OCI-LY7 (cell line): Measurements from ENCODE around the gene KCNJ12. TPM values are rescaled to one million over a fixed set of nuclear protein-coding genes. Genes with fewer than 3 reads are reported as not detected.

Source experiments
- BruUV-seq: library from RNA; stranded (reverse); fragments of 400-500 nt; replicated peaks from 2 replicates; lab custom pipeline; 2021; lab: Mats Ljungman, UMichigan
- CTCF ChIA-PET: fragments of 300-600 bp; sonication (Branson Sonifier 250); formaldehyde crosslinking; loops from one replicate; lab custom pipeline; 2022; ENCODE audit warnings: antibody characterized with exemption; ENCODE audit not compliant: unreplicated experiment; lab: Charles Lee
- POLR2A ChIA-PET: fragments of 300-600 bp; sonication (Branson Sonifier 250); formaldehyde crosslinking; loops from one replicate; lab custom pipeline; 2022; ENCODE audit warnings: antibody characterized with exemption; lab: Charles Lee
- DNase-seq: peaks from one replicate; pipeline ENCODE4 v3.0.0-alpha.2; 2015; ENCODE audit warnings: low spot score
- H2AFZ ChIP-seq: fragments of 200-600 bp; sonication (generic), shearing (Covaris generic); 2 replicates; pipeline ENCODE4 v1.6.1; 2014; ENCODE audit warnings: mild to moderate bottlenecking, antibody characterized with exemption, low read length, moderate library complexity
- H3K27ac ChIP-seq: fragments of 200-600 bp; sonication (generic); 2 replicates; pipeline ENCODE4 v1.5.1; 2014; ENCODE audit warnings: mixed run types, low read depth, mild to moderate bottlenecking, moderate library complexity, low read length, inconsistent platforms; ENCODE audit not compliant: poor library complexity, severe bottlenecking
- H3K36me3 ChIP-seq: fragments of 200-600 bp; sonication (generic); 2 replicates; pipeline ENCODE4 v1.6.1; 2014; ENCODE audit warnings: mild to moderate bottlenecking, antibody characterized with exemption, low read length, moderate library complexity, mixed read lengths; ENCODE audit not compliant: insufficient read depth
- H3K4me1 ChIP-seq: fragments of 200-600 bp; sonication (generic); 2 replicates; pipeline ENCODE4 v1.5.1; 2014; ENCODE audit warnings: mild to moderate bottlenecking, low read length; ENCODE audit not compliant: insufficient read depth, poor library complexity, severe bottlenecking
- H3K4me2 ChIP-seq: fragments of 200-600 bp; sonication (generic); 2 replicates; pipeline ENCODE4 v1.6.1; 2014; ENCODE audit warnings: mild to moderate bottlenecking, low read length
- H3K4me3 ChIP-seq: fragments of 200-600 bp; sonication (generic); 2 replicates; pipeline ENCODE4 v1.5.1; 2014; ENCODE audit warnings: mild to moderate bottlenecking, low read depth, low read length; ENCODE audit not compliant: poor library complexity, severe bottlenecking
- H3K79me2 ChIP-seq: fragments of 200-600 bp; sonication (generic); 2 replicates; pipeline ENCODE4 v1.6.1; 2016; ENCODE audit warnings: low read depth, mild to moderate bottlenecking, low read length, moderate library complexity, mixed read lengths; ENCODE audit not compliant: insufficient read depth
- H3K9me2 ChIP-seq: fragments of 200-600 bp; sonication (generic); 2 replicates; pipeline ENCODE4 v1.6.1; 2016; ENCODE audit warnings: mild to moderate bottlenecking, low read length, mixed read lengths; ENCODE audit not compliant: insufficient read depth
- H3K9me3 ChIP-seq: fragments of 200-600 bp; sonication (generic); 2 replicates; pipeline ENCODE4 v1.6.1; 2014; ENCODE audit warnings: mild to moderate bottlenecking, mixed run types, low read length, mixed read lengths
- H4K20me1 ChIP-seq: fragments of 200-600 bp; sonication (generic); 2 replicates; pipeline ENCODE4 v1.6.1; 2014; ENCODE audit warnings: mild to moderate bottlenecking, antibody characterized with exemption, low read length, moderate library complexity, mixed read lengths; ENCODE audit not compliant: insufficient read depth
- EZH2phosphoT487 ChIP-seq: fragments of 200-600 bp; sonication (generic); IDR thresholded peaks from 2 replicates; pipeline ENCODE4 v1.6.1; 2018; ENCODE audit warnings: low read depth, borderline replicate concordance, mild to moderate bottlenecking, mixed run types, antibody characterized with exemption, low read length, moderate library complexity, mixed read lengths
- intact Hi-C: fragments of 100-400 bp; cut with micrococcal nuclease; formaldehyde crosslinking; loops from one replicate; pipeline ENCODE4 v1.10.0; 2022; ENCODE audit not compliant: unreplicated experiment
- total RNA-seq, 2 experiments: library from RNA; depleted of rRNA in 1 of 2; stranded (reverse); fragments of >200 nt in 1 of 2; shearing (Covaris generic) in 1 of 2; gene quantifications; 2 replicates each; pipeline ENCODE4 v1.2.3, GENCODE V29; 2014 to 2022
- TF ChIP-seq, protein P1 (sequence below): fragments of 200-600 bp; sonication (generic); conservative IDR thresholded peaks from 2 replicates; pipeline ENCODE4 v1.5.1; 2014; ENCODE audit warnings: mild to moderate bottlenecking, antibody characterized with exemption, low read length, moderate library complexity, mixed read lengths

KCNJ12 gene
- total RNA-seq, 2 experiments from 2014 or later = 0.16 to 0.17 TPM

GRCh38 chr17:21462237-21462636 lies 86.1 kb downstream of the KCNJ12 start:
- no peak overlapping the region for H3K27ac ChIP-seq
- ChIA-PET CTCF (no interaction called here), POLR2A (no interaction called here)
- no peak overlapping the region for H3K4me2 ChIP-seq
- no peaks in the 10 kb centered on the region for H3K9me3 ChIP-seq
- H3K4me3 ChIP-seq = no peak overlapping the region
- no peaks in the 10 kb centered on the region for H4K20me1 ChIP-seq
- BruUV-seq = no TSS peak
- H3K79me2 ChIP-seq = no peaks in the 10 kb centered on the region
- no peak overlapping the region for H2AFZ ChIP-seq
- no peaks in the 10 kb centered on the region for H3K36me3 ChIP-seq
- intact Hi-C loops = no loop called here
- no peaks in the 10 kb centered on the region for H3K4me1 ChIP-seq
- TF ChIP-seq EZH2phosphoT487 = no peak
- TF ChIP-seq, protein P1, sequence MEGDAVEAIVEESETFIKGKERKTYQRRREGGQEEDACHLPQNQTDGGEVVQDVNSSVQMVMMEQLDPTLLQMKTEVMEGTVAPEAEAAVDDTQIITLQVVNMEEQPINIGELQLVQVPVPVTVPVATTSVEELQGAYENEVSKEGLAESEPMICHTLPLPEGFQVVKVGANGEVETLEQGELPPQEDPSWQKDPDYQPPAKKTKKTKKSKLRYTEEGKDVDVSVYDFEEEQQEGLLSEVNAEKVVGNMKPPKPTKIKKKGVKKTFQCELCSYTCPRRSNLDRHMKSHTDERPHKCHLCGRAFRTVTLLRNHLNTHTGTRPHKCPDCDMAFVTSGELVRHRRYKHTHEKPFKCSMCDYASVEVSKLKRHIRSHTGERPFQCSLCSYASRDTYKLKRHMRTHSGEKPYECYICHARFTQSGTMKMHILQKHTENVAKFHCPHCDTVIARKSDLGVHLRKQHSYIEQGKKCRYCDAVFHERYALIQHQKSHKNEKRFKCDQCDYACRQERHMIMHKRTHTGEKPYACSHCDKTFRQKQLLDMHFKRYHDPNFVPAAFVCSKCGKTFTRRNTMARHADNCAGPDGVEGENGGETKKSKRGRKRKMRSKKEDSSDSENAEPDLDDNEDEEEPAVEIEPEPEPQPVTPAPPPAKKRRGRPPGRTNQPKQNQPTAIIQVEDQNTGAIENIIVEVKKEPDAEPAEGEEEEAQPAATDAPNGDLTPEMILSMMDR = no peak
- no peaks in the 10 kb centered on the region for H3K9me2 ChIP-seq
- no peak for DNase-seq

GRCh38 chr17:21463204-21463661 lies 87.1 kb downstream of the KCNJ12 start:
- no TSS peak for BruUV-seq
- Histone ChIP-seq H3K9me3 (no peaks in the 10 kb centered on the region), H3K36me3 (no peaks in the 10 kb centered on the region), H3K4me2 (no peak overlapping the region), H3K27ac (no peak overlapping the region), H3K4me3 (no peak overlapping the region), H2AFZ (no peak overlapping the region), H4K20me1 (no peaks in the 10 kb centered on the region), H3K79me2 (no peaks in the 10 kb centered on the region), H3K4me1 (no peaks in the 10 kb centered on the region), H3K9me2 (no peaks in the 10 kb centered on the region)
- TF ChIP-seq EZH2phosphoT487 = no peak
- TF ChIP-seq, protein P1 = no peak
- ChIA-PET POLR2A (no interaction called here), CTCF (no interaction called here)
- intact Hi-C loops = no loop called here
- no peak for DNase-seq

DNA sequence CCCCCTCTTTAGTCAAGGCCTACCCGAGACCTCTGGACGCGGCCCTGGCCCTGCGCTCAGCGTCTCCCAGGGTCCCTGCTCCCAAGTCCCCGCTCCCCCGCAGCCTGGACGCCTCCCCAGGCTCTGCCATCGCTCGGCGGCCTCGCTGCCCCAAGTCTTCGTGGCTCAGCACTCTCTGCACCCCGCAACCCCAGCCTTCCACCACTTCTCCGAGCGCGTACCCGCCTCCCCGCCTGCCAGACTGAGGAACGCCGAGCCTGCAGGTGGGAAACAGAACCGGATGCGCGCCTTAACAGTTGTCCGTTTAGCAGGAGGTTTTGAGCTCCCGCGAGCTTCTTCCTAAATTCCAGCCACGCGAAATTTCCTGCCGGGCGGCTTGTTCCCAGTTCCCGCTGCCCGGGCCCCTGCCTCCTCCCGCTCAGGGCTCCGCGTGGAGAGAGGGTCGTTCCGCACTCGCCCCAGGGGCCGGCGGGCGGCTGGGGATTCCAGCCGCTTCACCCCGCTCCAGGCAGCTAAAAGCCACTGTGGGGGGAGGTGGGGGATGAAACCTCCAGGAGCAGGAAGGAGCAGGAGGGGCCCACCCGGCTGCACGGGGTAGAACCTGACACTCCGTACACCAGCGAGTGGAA lies 87.7 kb downstream of the KCNJ12 start:
- Histone ChIP-seq H3K9me2 (no peaks in the 10 kb centered on the region), H3K4me1 (no peaks in the 10 kb centered on the region), H3K27ac (no peak overlapping the region), H4K20me1 (no peaks in the 10 kb centered on the region), H3K79me2 (no peaks in the 10 kb centered on the region), H3K4me2 (no peak overlapping the region), H3K4me3 (no peak overlapping the region), H3K9me3 (no peaks in the 10 kb centered on the region), H2AFZ (no peak overlapping the region), H3K36me3 (no peaks in the 10 kb centered on the region)
- intact Hi-C loops = no loop called here
- no TSS peak for BruUV-seq
- POLR2A ChIA-PET = no interaction called here
- DNase-seq = no peak
- CTCF ChIA-PET = no interaction called here
- TF ChIP-seq, protein P1 = no peak
- TF ChIP-seq EZH2phosphoT487 = no peak
